Glomerular visceral epithelial cell (primary cell): ENCODE results near the gene TSC22D2.

ENCODE experiments used
- DNase-seq: peaks from one replicate; pipeline ENCODE4 v3.0.0-alpha.2; 2016; ENCODE audit errors: extremely low spot score

TSC22D2 gene

DNA sequence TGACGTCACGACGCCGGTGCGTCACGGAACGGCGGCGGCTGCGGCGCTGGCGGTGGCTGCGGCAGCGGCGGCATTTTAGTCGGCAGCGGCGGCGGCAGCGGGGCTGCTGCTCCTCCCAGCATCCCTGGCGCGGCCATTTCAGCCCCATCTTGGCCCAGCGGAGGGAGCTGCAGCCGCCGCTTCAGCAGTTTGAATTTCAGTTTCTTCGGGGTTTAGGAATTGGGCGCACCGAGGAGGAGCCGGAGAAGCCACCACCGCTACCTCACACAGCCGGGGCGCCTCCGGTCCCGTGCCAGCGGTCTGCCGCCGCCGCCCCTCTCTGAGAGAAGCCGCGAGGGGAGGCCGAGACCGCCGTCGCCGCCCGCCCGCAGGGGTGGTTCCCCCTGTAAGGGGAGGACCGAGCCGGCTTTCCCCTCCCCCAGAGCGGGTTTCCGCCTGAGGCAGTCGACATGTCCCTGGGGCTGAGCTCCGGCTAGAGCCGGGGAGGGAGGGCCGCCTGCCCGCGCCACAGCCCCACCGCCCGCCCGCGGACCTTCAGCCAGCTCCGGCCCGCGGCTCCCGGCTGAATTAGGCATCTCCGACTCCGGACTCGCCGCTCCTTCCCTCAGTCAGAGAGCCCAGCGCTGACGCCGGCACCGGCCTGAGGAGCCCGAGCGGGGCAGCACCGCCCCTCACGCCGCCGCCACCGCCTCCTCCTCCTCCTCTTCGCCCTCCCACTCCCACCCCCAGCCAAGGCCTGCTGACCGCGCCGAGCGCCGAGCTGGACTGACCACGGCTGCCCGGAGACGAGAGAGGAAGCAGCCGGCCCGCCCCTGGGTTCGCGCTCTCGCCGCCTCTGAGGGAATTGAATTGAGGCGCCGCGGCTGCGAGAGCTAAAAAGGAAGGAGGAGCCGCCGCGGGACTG is at the start of gene TSC22D2:
Gene TSC22D2, plus strand, starts transcription at position 78 of the 904 bp plus-strand sequence. CDS start 1,053 bp downstream, outside the sequence.
- peak; percentile 95 for DNase-seq

DNA sequence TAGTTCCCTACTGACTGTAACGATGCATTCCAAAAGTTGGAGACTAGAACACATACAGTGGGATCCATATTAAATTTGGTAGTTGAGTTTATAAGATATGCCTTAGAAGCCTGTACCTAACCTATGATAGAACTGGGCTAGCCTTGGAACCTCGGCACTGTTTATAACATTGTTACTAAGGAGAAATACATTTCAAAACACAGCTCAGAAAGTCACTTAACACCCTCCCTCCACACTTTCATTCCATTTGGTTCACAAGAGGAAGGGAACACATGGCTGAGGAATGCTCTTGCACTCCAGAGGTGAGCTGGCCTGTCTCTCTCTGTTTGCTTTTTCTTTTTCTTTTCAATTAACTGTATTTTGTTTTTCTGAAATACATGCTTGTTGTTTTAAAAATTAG is 48.7 kb upstream of the TSC22D2 start:
- DNase-seq: no peak

DNA sequence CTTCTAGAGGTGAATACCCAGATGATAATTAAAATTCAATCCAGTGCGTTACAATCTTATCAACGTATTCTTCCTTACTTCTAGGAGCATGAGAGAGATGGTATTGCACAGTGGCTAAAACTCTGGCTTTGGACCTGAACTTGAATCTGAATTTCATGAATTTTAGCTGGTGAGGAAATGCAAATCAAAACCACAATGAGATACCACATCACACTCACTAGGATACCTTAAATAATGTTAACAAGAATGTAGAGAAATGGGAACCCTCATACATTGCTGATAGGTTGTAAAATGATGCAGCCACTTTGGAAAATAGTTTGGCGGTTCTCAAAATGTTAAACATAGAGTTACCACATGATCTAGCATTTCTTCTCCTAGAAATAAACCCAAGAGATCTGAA is 47.1 kb upstream of the TSC22D2 start:
- DNase-seq: no peak

DNA sequence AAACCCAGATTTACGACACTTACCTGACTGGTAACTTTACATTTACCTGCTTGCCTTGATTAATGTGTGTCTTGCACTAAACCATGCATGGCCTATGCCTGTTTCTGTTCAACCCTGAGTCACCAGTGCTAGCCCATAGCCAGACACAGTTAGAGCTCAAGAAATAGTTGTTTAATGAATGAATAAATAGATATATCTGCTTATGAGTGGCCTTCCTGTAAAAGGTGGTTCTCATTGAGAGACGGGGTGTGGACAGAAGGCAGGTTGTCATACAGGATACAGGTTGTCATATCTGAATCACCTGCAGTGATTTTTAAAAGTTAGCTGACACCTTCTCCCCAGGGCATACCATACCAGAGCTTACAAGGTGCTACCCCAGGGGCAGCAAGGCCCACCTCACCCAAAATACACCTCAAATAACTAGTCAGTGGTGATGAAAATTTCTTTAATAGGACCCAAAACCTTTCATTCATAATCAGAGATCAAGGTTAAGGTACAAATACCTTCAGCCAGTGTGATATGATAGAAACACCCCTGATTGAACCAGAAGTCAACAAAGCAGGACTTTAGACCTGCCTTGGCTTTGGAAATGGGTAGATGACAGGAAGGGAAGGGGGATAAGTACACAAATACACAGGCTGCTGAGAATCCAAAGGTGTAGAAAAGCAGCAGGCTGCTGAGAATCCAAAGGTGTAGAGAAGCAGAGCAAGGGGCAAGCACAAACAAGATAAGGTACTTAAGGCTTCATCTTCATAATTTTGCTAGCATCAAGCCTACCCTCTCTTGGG is 45.4 kb upstream of the TSC22D2 start:
- no peak for DNase-seq

DNA sequence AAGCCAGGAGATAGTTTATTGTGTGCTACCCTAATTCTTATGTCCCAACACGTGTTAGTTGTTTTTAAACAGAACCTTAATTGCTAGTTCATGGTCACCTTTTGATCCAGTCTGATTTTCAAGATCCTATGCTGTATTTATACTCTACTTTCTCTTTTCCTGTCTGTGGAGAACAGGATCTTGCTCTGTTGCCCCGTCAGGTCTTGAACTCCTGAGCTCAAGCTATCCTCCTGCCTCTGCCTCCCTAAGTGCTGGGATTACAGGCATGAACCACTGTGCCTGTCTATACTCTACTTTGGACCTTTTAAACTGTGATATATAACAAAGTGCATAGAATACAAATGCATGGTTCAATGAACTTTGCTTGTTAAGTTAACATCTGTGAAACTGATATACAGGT is 44.7 kb upstream of the TSC22D2 start:
- no peak for DNase-seq

DNA sequence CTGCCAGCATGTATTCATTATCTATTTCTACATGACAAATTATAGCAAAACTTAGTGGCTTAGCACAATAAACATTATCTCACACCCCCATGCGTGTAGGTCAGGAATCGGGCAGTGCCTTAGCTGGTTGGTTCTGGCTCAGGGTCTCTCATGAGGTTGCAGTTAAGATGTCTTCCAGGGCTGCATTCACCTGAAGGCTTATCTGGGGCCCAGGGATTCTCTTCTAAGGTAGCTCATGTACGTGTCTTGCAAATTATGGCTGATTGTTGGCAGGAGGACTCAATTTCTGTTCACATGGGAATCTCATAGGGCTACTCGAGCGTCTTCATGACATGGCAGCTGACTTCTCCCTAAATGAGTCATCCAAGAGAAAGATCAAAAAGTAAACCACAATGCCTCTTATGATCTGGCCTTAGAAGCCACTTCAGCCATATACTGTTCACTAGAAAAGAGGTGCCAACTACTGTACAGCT is 42.9 kb upstream of the TSC22D2 start:
- DNase-seq: peak; percentile 76

DNA sequence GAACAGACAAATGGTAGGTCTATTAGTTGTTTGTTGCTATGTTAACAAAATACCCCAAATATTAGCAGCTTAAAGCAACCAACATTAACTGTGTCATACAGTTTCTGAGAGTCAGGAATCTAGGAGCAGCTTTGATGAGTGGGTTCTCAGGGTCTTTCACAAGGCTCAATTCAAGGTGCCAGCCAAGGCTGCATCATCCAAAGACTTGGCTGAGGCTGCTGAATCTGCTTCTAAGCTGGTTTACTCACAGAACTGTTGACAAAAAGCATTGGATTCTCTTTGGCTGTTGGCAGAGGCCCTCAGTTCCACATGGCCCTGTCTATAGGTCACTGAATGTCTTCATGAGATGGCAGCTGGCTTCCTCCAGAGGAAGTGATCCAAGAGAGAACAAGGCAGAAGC is 40.3 kb upstream of the TSC22D2 start:
- no peak for DNase-seq

DNA sequence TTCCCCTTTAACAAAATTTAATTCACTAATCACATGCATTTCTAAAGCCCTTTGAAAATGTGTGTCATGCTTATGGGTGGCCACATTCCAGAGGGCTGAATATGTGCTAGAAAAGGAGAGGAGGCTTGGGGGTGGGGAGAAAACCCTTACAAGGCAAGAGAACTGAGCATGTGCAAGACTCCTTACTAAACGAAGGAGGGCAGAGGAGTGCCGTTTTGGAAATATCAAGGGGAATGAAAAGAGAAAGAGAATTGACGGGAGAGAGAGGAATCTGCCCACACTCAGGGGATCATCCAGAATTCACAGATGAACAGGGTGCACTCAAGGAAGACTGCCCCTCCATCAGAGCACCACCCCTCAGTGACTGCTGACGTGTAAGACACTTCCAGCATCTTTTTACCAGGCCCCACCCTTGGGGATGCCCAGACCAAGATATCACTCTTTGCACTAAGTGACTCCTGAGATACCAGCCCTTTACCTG is 37.9 kb upstream of the TSC22D2 start:
- DNase-seq: peak; percentile 96

DNA sequence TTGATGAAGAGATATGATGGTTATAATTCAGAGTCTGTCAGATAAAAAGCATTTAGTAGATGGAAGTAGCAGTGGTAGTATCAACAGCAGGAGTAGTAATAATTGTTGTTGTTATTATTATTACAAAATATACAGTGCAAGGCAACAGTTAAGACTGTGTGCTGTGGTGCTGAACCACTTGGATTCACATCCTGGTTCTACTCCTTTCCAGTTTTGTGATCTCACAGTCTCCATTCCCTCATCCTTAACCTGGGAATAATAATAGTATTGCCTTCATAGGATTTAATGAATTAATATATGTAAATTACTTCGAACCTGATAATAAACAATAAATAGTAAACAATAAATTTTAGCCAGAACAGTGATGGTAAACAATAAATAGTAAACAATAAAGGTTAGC is 37.1 kb upstream of the TSC22D2 start:
- peak; percentile 28 for DNase-seq

DNA sequence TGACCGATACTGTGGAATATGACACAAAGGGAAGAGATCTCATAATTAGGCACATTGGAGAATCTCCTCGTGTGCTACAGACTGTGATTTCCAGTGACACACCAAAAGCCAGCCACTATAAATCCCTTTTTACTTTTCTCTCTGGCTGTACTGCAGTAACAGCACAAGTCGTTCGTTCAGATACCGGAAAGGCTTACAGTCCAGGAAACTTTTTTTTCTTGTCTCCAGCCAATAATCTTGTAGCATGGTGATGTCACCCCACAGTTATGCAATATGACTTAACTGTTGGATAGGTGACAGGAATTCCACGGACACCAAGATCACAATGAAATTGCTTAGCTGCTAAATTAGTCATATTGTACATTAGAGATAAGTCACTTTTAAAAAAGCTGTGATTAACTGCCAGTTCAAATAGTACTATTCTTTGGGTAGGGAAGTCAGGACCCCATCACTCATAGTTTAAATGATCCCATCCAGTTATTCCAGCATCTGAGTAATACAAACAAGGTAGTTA is 36.3 kb upstream of the TSC22D2 start:
- DNase-seq: peak; percentile 98

DNA sequence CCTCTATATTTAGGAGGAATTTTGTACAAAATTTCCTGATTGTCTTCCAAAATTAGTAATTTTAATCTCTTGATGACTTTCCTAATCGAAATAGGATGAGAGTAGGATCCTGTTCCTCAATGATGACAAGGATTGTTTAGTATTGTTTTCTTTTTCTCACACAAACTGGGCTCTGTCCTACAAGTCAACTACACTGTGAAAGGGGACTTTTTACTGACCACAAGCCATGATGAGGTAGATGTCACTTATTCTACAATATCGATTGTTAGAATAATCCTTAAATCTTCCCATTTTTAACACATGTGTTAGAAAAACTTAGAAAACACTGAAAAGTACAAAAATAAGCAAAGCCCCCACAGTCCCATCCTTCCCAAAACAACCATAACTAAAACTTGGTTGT is 35.8 kb upstream of the TSC22D2 start:
- no peak for DNase-seq

DNA sequence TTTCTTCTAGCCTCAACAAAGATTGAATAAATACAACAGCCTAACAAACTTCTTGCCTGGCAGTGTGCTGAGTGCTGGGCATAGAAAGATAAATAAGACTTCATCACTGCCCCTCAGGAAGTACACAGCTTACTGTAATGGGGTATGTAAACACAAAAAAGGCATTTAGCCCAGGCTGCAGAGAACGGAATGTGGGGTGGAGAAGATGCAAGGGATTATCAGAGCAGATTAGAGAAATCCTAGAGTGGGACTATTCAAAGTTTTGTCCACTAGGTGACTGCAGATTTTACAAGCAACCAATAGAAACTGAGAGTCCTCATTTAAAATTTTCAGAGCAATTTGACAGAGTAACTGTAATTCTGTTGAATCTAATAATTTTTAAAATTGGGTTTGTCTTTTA is 35.4 kb upstream of the TSC22D2 start:
- DNase-seq: no peak

DNA sequence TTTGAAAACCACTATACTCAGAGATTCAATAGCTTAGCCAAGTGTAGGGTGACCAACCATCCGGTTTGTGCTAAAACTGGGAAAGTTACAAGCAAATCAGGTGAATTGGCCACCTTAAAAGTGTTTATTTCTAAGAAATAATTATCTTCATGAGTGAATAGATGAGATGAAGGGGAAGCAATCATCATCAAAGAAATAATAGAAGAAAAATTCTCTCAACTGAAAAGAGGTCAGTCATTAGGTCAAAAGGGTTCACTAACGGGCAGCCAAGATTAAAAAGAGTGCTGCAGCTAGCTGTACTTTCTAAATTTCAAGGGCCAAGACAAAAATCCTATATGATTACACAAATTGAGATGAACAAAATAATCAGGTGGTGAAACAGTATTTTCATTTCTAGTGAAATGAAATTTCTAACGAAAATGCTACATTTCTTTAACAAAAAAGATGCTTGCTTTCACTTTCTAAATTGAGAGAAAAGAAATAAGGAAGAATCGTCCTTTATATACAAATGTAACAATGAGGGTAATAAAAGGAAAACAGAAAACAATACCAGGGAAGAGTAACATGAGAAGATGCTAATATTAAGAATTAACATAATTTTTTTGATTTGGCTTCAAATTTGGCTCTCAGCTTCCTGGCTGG is 34.7 kb upstream of the TSC22D2 start:
- no peak for DNase-seq

DNA sequence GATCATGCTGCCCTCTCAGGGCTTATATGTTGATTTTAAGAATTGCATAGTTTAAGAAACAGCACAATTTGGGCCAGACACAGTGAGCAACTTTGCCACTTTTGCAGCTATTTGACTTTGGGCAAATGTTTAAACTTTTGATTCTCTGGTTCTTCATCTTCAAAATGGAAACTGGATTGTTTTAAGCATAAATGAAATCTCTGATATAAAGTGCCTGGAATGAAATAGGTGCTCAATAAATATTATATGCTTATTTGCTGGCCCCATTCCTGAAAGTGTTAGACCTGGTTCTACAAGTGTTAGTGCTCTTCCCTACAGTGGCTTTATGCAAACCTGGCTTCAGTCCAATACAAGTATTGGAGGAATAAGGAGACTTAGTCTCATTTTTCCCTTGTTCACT is 33.1 kb upstream of the TSC22D2 start:
- no peak for DNase-seq

DNA sequence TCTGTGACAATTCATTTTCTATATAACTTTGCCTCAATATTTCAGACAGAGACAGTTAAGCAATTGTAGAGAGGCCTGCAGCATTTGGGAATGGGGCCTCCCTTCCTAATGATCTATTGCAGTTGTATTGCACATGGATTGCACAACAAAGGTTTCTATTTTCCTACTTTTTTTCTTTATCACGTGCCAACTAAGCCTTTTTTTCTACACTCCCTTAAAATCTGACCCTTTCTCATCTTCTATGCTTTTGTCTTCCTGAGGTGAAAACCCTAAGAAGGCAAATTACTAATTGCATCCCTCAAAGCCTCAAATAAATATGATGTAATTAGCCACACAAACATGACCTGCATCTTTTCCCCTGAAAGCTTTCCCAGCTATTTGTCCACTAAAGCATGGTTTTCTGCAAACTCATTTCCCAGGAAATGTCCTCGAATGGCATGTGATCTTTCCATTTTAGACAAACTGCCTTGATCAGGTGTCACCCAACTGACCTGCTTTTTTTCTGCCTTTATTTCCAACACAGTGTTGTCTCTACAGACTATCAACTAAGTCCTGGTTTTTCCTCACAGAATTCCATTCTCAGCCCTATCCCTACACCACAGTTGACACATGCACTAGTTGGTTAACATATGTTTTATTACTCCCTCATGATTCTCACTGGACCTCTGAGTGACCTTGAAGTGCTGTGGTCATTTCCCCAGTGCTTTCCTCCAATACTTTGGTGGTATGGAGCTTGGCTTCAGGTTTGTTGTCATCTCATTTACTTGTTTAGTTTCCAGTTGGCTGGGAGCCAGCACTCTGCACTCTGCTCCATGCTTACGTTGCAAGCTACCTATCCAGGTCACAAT is 31.9 kb upstream of the TSC22D2 start:
- no peak for DNase-seq

DNA sequence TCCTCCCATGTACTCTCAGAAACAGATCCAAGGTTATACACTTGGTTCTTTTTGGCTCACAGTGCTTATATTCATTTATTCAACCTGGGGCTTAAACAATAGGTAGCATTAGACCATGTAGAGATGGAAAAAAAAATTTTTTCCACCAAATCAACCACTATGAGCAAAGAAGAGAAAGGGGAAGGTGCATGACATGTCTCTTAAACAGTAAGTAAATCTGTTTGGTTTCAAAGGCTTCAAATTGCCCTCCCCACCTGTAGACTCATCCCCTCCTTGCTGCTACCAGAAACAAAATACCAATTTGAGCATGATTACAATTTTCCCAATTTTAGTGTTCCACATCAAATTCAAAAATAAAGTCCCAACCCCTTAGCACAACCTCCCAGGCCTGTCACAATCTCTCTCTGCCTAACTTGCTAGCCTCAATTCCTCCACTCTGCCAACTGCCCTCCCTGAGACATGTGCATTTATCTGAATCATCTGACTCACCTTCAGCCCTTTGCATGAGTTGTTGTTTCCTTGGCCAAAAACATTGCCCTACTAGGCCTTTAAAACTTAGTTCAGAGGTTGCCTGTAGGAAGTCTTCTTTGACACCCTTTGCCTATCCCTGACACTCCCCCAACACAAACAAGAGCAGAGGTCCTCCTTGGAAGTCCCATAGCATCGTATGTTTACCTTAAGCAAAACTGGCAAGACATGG is 30.3 kb upstream of the TSC22D2 start:
- DNase-seq: no peak

DNA sequence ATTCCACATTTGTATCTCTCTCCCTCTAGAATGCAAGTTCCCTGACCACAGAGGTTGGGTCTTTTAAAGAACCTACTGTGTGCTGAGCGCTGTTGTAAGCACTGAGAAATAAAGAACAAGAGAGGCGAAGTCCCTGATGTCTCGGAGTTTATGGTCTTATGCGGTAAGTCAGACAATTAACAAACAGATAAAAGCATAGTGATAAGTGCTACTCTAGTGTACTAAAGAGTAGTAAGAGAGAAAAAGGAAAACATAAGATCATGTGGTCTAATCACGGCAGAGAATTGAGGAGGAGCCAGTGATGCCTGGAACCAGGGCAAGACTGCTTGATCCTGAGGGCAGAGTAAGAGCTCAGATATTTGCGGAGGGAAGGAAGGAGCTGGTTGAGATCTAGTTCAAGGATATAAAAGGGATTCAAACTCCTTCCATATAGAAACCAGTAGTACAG is 29.8 kb upstream of the TSC22D2 start:
- no peak for DNase-seq

DNA sequence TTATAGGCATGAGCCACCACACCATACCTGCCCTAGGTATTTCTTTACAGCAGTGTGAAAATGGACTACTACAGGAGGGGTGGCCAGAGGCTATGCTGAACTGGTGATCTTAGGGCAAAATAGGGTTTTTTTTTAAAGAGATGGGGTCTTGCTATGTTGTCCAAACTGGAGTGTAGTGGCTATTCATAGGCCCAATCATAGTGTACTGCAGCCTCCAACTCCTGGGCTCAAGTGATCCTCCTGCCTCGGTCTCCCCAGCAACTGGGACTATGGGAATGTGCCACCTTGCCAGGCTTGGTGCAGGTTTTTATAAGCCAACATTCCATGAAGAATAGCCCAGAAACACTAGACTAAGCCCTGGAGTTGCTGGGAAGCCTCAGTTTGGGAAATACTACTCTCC is 28.6 kb upstream of the TSC22D2 start:
- DNase-seq: no peak

DNA sequence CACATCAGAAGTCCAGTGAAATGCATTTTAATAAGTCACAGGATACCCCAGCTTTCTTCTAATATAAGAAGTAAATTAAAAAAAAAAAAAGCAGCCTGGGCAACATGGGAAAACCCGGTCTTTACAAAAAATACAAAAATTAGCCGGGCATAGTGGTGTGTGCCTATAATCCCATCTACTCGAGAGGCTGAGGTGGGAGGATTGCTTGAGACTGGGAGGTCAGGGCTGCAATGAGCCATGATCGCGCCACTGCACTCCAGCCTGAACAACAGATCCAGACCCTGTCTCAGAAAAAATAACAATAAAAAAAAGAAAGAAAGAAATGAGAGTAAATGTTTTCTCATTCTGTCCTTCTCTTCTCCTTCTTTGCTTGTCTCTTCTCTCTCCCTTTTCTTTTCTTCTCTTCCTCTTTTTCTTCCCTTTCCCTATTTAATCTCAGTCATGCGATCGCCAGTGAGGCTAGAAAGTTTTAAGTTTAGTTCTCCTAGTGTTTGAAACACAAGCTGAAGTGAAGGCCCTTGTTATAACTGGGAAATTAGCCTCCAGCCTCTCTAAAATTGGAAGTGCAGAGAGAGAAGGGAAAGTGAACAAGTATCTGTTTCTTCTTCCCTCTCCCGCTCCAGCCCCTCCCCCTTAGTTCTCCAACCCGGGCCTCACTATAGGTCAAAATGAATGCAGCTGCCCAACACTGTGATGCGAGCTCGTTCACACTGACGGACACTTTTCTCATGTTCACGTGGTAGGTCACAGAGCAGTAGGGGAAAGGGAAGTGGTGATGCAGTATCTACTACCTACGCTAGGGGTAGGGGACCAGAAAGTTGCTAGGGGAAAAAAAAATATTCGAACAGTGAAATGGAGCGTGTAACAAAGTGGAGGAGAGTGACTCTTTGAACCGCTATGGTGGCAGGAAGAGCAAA is 23.5 kb upstream of the TSC22D2 start:
- DNase-seq: peak; percentile 75
